HG02938 (cell line): ENCODE data around the gene OSBPL2.

Experiments
- ATAC-seq: cut with Tn5 transposase; IDR thresholded peaks from one replicate; pipeline ENCODE4 v1.9.1; 2021; ENCODE audit warnings: mild to moderate bottlenecking, moderate library complexity; ENCODE audit not compliant: unreplicated experiment

OSBPL2 gene

GRCh38 chr20:62232770-62233645 is 5.3 kb upstream of the OSBPL2 start:
- ATAC-seq, result no peak

GRCh38 chr20:62233684-62234083 is 4.6 kb upstream of the OSBPL2 start:
- ATAC-seq, result no peak

GRCh38 chr20:62234339-62234738 is 4.0 kb upstream of the OSBPL2 start:
- no peak for ATAC-seq

GRCh38 chr20:62235001-62235776 is 3.1 kb upstream of the OSBPL2 start:
- no peak for ATAC-seq

- no peak for ATAC-seq
Measured at GRCh38 chr20:62235777-62236157, 2.6 kb upstream of the OSBPL2 start.

- no peak for ATAC-seq
Measured at GRCh38 chr20:62236200-62236599, 2.1 kb upstream of the OSBPL2 start.

- ATAC-seq, result no peak
Measured at GRCh38 chr20:62236766-62237513, 1.4 kb upstream of the OSBPL2 start.

GRCh38 chr20:62237514-62237800 is 864 bp upstream of the OSBPL2 start:
- ATAC-seq, result no peak

GRCh38 chr20:62238569-62239277 is 402 bp downstream of the OSBPL2 start:
- peak; percentile 1 for ATAC-seq

- ATAC-seq, result no peak
Measured at GRCh38 chr20:62239278-62239879, 1.1 kb downstream of the OSBPL2 start.

- no peak for ATAC-seq
Measured at GRCh38 chr20:62240020-62240685, 1.8 kb downstream of the OSBPL2 start.

GRCh38 chr20:62241506-62241905 is 3.2 kb downstream of the OSBPL2 start:
- ATAC-seq, result no peak

- no peak for ATAC-seq
Measured at GRCh38 chr20:62242176-62242575, 3.9 kb downstream of the OSBPL2 start.

- ATAC-seq, result no peak
Measured at GRCh38 chr20:62243106-62243505, 4.8 kb downstream of the OSBPL2 start.

GRCh38 chr20:62243906-62244515 is 5.7 kb downstream of the OSBPL2 start:
- no peak for ATAC-seq

- ATAC-seq, result no peak
Measured at GRCh38 chr20:62244644-62245108, 6.4 kb downstream of the OSBPL2 start.

- ATAC-seq, result no peak
Measured at GRCh38 chr20:62245911-62246280, 7.6 kb downstream of the OSBPL2 start.

- ATAC-seq, result no peak
Measured at GRCh38 chr20:62246431-62246830, 8.1 kb downstream of the OSBPL2 start.

- no peak for ATAC-seq
Measured at GRCh38 chr20:62246872-62247652, 8.7 kb downstream of the OSBPL2 start.
